ENCODE data around the gene AIF1L. TPM values are rescaled to one million over a fixed set of nuclear protein-coding genes. Genes with fewer than 3 reads are reported as not detected.
A peak's percentile ranks its signal among the peaks of the same experiment; 100 is the strongest.

AIF1L gene
- total and polyA plus RNA-seq, 2 of the 13 experiments (the other 11 are each of a cell fraction or from before 2014, with no cell fraction given) = 12.4 to 36.5 TPM

DNA sequence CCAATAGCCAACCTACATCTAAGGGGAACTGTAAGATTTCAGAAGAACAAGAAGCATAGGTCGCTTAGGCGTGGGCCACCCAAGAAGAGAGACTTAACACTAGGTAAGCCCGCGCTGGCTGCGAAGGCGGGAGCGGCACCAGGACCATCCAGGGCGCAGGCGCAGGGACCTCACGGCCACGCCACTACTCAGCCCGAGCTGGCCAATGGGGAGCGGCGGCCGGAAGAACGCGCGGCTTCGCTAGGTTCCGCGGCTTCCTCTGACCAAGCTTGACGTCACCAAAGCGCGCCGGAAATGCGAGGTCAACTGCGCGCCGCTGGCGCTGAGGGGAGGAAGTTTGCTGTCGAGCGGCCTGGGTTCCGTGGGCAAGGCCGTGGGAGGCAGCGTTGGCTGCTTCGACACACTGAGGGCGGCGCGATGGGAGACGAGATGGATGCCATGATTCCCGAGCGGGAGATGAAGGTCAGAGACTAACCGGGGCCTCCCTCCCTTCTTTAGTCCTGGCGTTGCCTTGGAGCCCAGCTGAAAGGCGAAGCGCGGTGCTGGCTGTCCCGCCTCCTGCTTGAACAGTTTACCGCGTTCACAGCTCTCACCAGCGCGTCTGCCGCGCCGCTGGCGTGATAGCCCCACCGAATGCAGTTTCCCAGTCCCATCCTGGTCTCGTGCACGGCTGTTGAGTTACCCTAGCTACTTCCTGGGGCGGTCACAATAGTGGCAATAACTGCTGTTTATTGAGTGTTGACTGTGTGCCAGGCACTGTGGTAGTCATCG is 29.1 kb downstream of the AIF1L start, which contains the start of gene NUP214 (continued):
- no peak for TF ChIP-seq ZNF224 (CRISPR knock-in tag; IDR thresholded peaks at IDR 0.05)
- TF ChIP-seq MEIS2 (CRISPR knock-in tag; IDR thresholded peaks at IDR 0.05) = no peak; the same call in 1 of the 2 replicates
- TF ChIP-seq SSRP1 (CRISPR knock-in tag; IDR thresholded peaks at IDR 0.05) = peak; percentile 26
- TF ChIP-seq THAP9 (CRISPR knock-in tag; IDR thresholded peaks at IDR 0.05; ENCODE audit: borderline replicate concordance) = peak; percentile 94
- no peak for TF ChIP-seq RAD51 (IDR thresholded peaks at IDR 0.05; ENCODE audit: borderline replicate concordance)
- TF ChIP-seq SALL2 (CRISPR knock-in tag; IDR thresholded peaks at IDR 0.05) = peak; percentile 96
- no peak for TF ChIP-seq ZNF510 (CRISPR knock-in tag; IDR thresholded peaks at IDR 0.05; ENCODE audit: low read depth)
- peak; percentile 84; the same call in 1 of the 2 replicates for TF ChIP-seq ZMAT3 (CRISPR knock-in tag; conservative IDR thresholded peaks at IDR 0.05)
- peak; percentile 89 for TF ChIP-seq NFYB (CRISPR knock-in tag; IDR thresholded peaks at IDR 0.05)
- TF ChIP-seq PPARG (CRISPR knock-in tag; conservative IDR thresholded peaks at IDR 0.05) = peak; percentile 64; the same call in 1 of the 2 replicates
- TF ChIP-seq ZNF567 (CRISPR knock-in tag; IDR thresholded peaks at IDR 0.05; ENCODE audit: borderline replicate concordance) = 0 out of 2 replicates have a peak, but pooled peaks have one; percentile 79
- no peak for TF ChIP-seq ZFP36 (IDR thresholded peaks at IDR 0.05; ENCODE audit: borderline replicate concordance, low read depth, low read length, partially characterized antibody)
- TF ChIP-seq, protein P1, sequence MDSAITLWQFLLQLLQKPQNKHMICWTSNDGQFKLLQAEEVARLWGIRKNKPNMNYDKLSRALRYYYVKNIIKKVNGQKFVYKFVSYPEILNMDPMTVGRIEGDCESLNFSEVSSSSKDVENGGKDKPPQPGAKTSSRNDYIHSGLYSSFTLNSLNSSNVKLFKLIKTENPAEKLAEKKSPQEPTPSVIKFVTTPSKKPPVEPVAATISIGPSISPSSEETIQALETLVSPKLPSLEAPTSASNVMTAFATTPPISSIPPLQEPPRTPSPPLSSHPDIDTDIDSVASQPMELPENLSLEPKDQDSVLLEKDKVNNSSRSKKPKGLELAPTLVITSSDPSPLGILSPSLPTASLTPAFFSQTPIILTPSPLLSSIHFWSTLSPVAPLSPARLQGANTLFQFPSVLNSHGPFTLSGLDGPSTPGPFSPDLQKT (CRISPR knock-in tag; IDR thresholded peaks at IDR 0.05; ENCODE audit: borderline replicate concordance) = no peak
- TF ChIP-seq ZNF704 (CRISPR knock-in tag; IDR thresholded peaks at IDR 0.05; ENCODE audit: borderline replicate concordance) = no peak
- no peak for TF ChIP-seq SATB2 (CRISPR knock-in tag; IDR thresholded peaks at IDR 0.05)
- TF ChIP-seq, protein P2, sequence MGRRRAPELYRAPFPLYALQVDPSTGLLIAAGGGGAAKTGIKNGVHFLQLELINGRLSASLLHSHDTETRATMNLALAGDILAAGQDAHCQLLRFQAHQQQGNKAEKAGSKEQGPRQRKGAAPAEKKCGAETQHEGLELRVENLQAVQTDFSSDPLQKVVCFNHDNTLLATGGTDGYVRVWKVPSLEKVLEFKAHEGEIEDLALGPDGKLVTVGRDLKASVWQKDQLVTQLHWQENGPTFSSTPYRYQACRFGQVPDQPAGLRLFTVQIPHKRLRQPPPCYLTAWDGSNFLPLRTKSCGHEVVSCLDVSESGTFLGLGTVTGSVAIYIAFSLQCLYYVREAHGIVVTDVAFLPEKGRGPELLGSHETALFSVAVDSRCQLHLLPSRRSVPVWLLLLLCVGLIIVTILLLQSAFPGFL (CRISPR knock-in tag; IDR thresholded peaks at IDR 0.05) = no peak
- peak; percentile 76; the same call in 1 of the 2 replicates for TF ChIP-seq ZNF839 (CRISPR knock-in tag; IDR thresholded peaks at IDR 0.05; ENCODE audit: borderline replicate concordance)
- TF ChIP-seq MIXL1 (CRISPR knock-in tag; IDR thresholded peaks at IDR 0.05) = peak; percentile 83; the same call in 1 of the 2 replicates
- TF ChIP-seq, protein P3, sequence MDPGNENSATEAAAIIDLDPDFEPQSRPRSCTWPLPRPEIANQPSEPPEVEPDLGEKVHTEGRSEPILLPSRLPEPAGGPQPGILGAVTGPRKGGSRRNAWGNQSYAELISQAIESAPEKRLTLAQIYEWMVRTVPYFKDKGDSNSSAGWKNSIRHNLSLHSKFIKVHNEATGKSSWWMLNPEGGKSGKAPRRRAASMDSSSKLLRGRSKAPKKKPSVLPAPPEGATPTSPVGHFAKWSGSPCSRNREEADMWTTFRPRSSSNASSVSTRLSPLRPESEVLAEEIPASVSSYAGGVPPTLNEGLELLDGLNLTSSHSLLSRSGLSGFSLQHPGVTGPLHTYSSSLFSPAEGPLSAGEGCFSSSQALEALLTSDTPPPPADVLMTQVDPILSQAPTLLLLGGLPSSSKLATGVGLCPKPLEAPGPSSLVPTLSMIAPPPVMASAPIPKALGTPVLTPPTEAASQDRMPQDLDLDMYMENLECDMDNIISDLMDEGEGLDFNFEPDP (CRISPR knock-in tag; conservative IDR thresholded peaks at IDR 0.05) = 0 out of 2 replicates have a peak, but pooled peaks have one; percentile 13
- peak; percentile 98 for TF ChIP-seq KMT2B (CRISPR knock-in tag; IDR thresholded peaks at IDR 0.05)
- no peak for TF ChIP-seq ZNF543 (CRISPR knock-in tag; IDR thresholded peaks at IDR 0.05)
- TF ChIP-seq CENPBD1 (CRISPR knock-in tag; IDR thresholded peaks at IDR 0.05; ENCODE audit: borderline replicate concordance, low read depth) = no peak
